GM12892 (cell line): Measurements from ENCODE around the gene MMP14.

Experiments used
- POLR2A ChIP-seq: IDR thresholded peaks from 2 replicates; pipeline ENCODE4 v1.6.1; 2011; ENCODE audit warnings: low read depth, low read length, control low read depth
- POLR2AphosphoS5 ChIP-seq: IDR thresholded peaks from 2 replicates; pipeline ENCODE4 v1.6.1; 2011; ENCODE audit warnings: low read depth, low read length, control low read depth
- TAF1 ChIP-seq: IDR thresholded peaks from 2 replicates; pipeline ENCODE4 v1.6.1; 2011; ENCODE audit warnings: low read depth, mild to moderate bottlenecking, control low read depth, low read length, borderline replicate concordance

DNA sequence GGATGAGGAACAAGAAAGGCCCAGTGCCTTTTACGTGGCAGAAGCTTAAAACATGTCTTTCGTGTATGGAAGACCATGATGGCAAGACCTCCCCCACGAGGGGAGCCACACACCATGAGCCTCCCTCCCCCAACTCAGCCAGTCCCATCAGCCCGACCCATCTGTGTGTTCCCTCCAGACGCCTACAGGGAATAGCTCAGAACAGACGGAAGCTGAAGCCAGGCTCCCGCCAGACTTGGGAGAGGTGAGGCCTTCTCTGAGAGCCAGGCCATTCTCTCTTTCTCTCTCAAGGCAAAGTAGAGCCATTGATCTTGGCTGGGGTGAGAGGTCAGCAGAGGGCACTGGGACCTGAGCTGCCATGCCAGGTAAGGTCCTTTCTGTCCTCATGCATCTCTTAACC is 56.1 kb downstream of the MMP14 start:
- TF ChIP-seq POLR2A (no peak), POLR2AphosphoS5 (no peak), TAF1 (no peak)
